K562 (cell line): ENCODE results near the gene EGLN1. TPM values are rescaled to one million over a fixed set of nuclear protein-coding genes. Genes with fewer than 3 reads are reported as not detected.

Source experiments
- BMI1 ChIP-seq: fragments of 150-350 bp; IDR thresholded peaks from 2 replicates; pipeline ENCODE4 v1.6.1; 2014; ENCODE audit warnings: low read length
- CREB5 ChIP-seq: fragments of 250-450 bp; sonication (Bioruptor Pico); IDR thresholded peaks from 2 replicates; pipeline ENCODE4 v1.5.0; 2020; ENCODE audit warnings: mild to moderate bottlenecking
- EP300 ChIP-seq: IDR thresholded peaks from 2 replicates; pipeline ENCODE4 v1.6.1; 2012; ENCODE audit warnings: low read length, improper control_type of control experiment
- FOXM1 ChIP-seq, 2 experiments: fragments of 450-650 bp in 1 of 2; sonication (generic) in 1 of 2; formaldehyde crosslinking in 1 of 2; IDR thresholded peaks; 2 replicates each; pipeline versions ENCODE4 v1.6.1 to v1.9.0; 2017 to 2022; ENCODE audit warnings: low read depth in 2 of 2, mild to moderate bottlenecking in 2 of 2, missing genetic modification reagents in 1 of 2, moderate library complexity in 1 of 2
- GTF2F1 ChIP-seq: IDR thresholded peaks from 2 replicates; pipeline ENCODE4 v1.6.1; 2011; ENCODE audit warnings: low read depth, low read length, improper control_type of control experiment
- IRF9 ChIP-seq: fragments of 450-650 bp; IDR thresholded peaks from 2 replicates; pipeline ENCODE4 v1.6.1; 2016; ENCODE audit warnings: missing biosample characterization, missing genetic modification characterization
- MED1 ChIP-seq: sonication (generic); formaldehyde crosslinking; IDR thresholded peaks from 2 replicates; pipeline ENCODE4 v1.8.1; 2023; ENCODE audit warnings: missing genetic modification reagents, borderline replicate concordance
- PBX2 ChIP-seq, 2 experiments: IDR thresholded peaks in 1 of 2; conservative IDR thresholded peaks in 1 of 2; 2 replicates each; pipeline ENCODE4 v1.6.1; 2016; ENCODE audit warnings: low read depth in 2 of 2, mild to moderate bottlenecking in 1 of 2, missing compliant biosample characterization in 1 of 2, missing genetic modification characterization in 1 of 2, moderate library complexity in 1 of 2
- RFX1 ChIP-seq: fragments of 450-650 bp; IDR thresholded peaks from 2 replicates; pipeline ENCODE4 v1.6.1; 2016; ENCODE audit warnings: mild to moderate bottlenecking, moderate library complexity
- TBL1XR1 ChIP-seq, 2 experiments: IDR thresholded peaks; 2 replicates each; pipeline ENCODE4 v1.6.1; 2012; ENCODE audit warnings: improper control_type of control experiment in 2 of 2, low read length in 2 of 2, mild to moderate bottlenecking in 1 of 2
- TCF3 ChIP-seq: sonication (generic); formaldehyde crosslinking; IDR thresholded peaks from 2 replicates; pipeline ENCODE4 v1.4.0; 2020; ENCODE audit warnings: mild to moderate bottlenecking, missing genetic modification reagents
- TFE3 ChIP-seq: fragments of 450-650 bp; formaldehyde crosslinking; IDR thresholded peaks from 2 replicates; pipeline ENCODE4 v1.4.0; 2020; ENCODE audit warnings: mild to moderate bottlenecking, mixed read lengths
- ZBTB33 ChIP-seq: sonication (generic); formaldehyde crosslinking; IDR thresholded peaks from 2 replicates; pipeline ENCODE4 v1.8.1; 2023; ENCODE audit warnings: mild to moderate bottlenecking, missing genetic modification reagents
- ZNF12 ChIP-seq: sonication (generic); formaldehyde crosslinking; IDR thresholded peaks from 2 replicates; pipeline ENCODE4 v1.4.0; 2020; ENCODE audit warnings: mild to moderate bottlenecking, missing genetic modification reagents
- ZNF347 ChIP-seq: fragments of 450-650 bp; formaldehyde crosslinking; IDR thresholded peaks from 2 replicates; pipeline ENCODE4 v1.4.0; 2020; ENCODE audit warnings: low read depth, mild to moderate bottlenecking, moderate library complexity
- ZNF408 ChIP-seq: fragments of 250-450 bp; sonication (Bioruptor Pico); IDR thresholded peaks from 2 replicates; pipeline ENCODE4 v1.4.0; 2020; ENCODE audit warnings: low read depth, mild to moderate bottlenecking, moderate library complexity
- ZNF766 ChIP-seq: fragments of 200-800 bp; sonication (Bioruptor generic); conservative IDR thresholded peaks from 2 replicates; pipeline ENCODE4 v1.6.1; 2016; ENCODE audit warnings: missing genetic modification characterization, missing compliant biosample characterization
- polyA plus RNA-seq, 8 experiments: library from polyadenylated mRNA; depleted of rRNA in 4 of 8; stranded (reverse) in 5 of 8; unstranded in 3 of 8; fragments of >200 nt; fragmentation: Nextera tagmentation in 2 of 8; fragmentation: Illumina TruSeq in 1 of 8; extraction: Ambion mirVana in 2 of 8; extraction: Trizol in 1 of 8; gene quantifications; 2 replicates each; pipeline versions ENCODE4 v1.2.1 to v1.2.3, GENCODE V29; 2011 to 2014; ENCODE audit warnings: inconsistent platforms in 1 of 8, missing spikeins in 1 of 8
- total RNA-seq, 7 experiments: library from RNA; depleted of rRNA in 6 of 7; stranded (reverse); fragments of >200 nt in 6 of 7; fragmentation: Illumina TruSeq in 2 of 7; extraction: Trizol in 2 of 7; gene quantifications; 2 replicates each; pipeline versions ENCODE4 v1.2.1 to v1.2.3, GENCODE V29; 2011 to 2021; ENCODE audit warnings: low replicate concordance in 1 of 7

EGLN1 gene
- total and polyA plus RNA-seq, 9 of the 15 experiments (the other 6 are each of a cell fraction or from before 2014, with no cell fraction given), result 5.2 to 54.3 (median 24.6) TPM

- TF ChIP-seq CREB5 (CRISPR knock-in tag), result no peak
- TF ChIP-seq PBX2 (CRISPR knock-in tag; IDR thresholded peaks at IDR 0.05; ENCODE audit: low read depth), result no peak
- TF ChIP-seq PBX2 (tag; conservative IDR thresholded peaks at IDR 0.05; ENCODE audit: low read depth), result no peak
- TF ChIP-seq ZNF766 (CRISPR knock-in tag), result no peak
- TF ChIP-seq MED1 (CRISPR knock-in tag), result no peak
- TF ChIP-seq ZNF12 (CRISPR knock-in tag), result no peak
- no peak for TF ChIP-seq TCF3 (CRISPR knock-in tag)
- TF ChIP-seq TFE3 (CRISPR knock-in tag), result peak; percentile 37
- TF ChIP-seq ZNF408, result no peak
- TF ChIP-seq TBL1XR1 (IDR thresholded peaks at IDR 0.05; ENCODE audit: low read length in 2 of 2), result no peak; a peak in 1 of 4 replicates
- no peak for TF ChIP-seq IRF9 (tag)
- no peak for TF ChIP-seq EP300
- no peak for TF ChIP-seq BMI1
- no peak for TF ChIP-seq ZNF347 (CRISPR knock-in tag)
- no peak for TF ChIP-seq ZBTB33 (CRISPR knock-in tag)
- TF ChIP-seq GTF2F1, result no peak
- TF ChIP-seq RFX1, result no peak
- no peak; the same call in 1 of the 2 replicates for TF ChIP-seq FOXM1 (IDR thresholded peaks at IDR 0.05; ENCODE audit: low read depth)
- 0 out of 2 replicates have a peak, but pooled peaks have one; percentile 46 for TF ChIP-seq FOXM1 (CRISPR knock-in tag; IDR thresholded peaks at IDR 0.05; ENCODE audit: low read depth)
Observed at GRCh38 chr1:231337472-231338269, 84.4 kb downstream of the EGLN1 start, which contains the start of gene EXOC8 (continued).
